Measurements from ENCODE around the gene PLD2.
"Not testable (repeated sequence)": the region's sequence is repeated elsewhere in the genome, so short reads cannot be mapped to it uniquely, and the experiment has no call there.

Gene PLD2

DNA sequence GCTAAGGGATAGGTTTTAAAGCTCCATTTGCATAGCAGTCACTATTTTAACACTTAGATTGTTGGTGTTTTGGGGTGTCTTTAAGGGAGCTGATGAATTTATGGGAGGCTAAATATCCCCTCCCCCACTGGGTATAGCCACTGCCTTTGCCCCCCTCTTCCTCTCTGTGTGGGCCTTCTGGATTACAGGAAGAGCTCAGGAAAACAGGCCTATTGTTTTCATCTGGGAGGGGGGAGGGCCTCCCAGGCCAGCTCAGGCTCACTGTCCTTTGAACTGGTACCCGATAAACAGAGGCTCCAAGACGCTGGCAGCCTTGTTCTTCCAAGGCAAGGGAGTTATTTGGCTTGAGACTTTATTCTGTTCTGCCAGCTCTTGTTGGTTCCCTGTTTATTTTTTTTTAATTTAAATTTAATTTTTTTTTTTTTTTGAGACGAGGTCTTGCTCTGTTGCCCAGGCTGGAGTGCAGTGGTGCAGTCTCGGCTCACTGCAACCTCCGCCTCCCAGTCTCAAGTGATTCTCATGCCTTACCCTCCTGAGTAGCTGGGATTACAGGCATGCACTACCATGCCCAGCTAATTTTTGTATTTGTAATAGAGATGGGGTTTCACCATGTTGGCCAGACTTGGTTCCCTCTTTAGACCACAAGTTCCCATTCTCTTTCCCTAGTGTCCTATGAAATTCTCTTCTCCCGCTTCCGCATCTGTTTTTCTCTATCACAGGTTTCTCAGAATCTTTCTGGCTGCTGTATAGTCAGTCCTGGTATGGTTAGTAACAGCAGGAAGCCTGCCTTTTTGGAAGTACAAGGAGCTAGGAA, 51.3 kb downstream of the PLD2 start:
- no peak for DNase-seq

DNA sequence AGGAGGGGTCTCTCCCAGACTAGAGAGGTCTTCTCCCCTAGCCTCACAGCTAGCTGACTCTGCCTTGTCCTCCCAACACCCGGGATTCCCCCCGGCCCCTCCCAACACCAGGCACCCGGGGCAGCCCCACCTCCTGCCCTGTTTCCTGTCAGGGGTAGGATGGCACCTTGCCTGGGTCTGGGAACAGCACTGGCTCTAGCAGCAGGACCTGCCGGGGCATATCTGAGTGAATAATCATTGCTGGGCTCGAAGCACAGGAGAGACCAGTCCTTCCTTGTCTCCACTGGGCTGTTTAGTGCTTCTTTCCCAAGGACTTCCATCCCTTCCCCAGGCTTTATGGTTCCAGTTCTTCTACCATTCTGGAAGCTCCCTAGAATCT, 51.9 kb downstream of the PLD2 start:
- DNase-seq, result no peak

DNA sequence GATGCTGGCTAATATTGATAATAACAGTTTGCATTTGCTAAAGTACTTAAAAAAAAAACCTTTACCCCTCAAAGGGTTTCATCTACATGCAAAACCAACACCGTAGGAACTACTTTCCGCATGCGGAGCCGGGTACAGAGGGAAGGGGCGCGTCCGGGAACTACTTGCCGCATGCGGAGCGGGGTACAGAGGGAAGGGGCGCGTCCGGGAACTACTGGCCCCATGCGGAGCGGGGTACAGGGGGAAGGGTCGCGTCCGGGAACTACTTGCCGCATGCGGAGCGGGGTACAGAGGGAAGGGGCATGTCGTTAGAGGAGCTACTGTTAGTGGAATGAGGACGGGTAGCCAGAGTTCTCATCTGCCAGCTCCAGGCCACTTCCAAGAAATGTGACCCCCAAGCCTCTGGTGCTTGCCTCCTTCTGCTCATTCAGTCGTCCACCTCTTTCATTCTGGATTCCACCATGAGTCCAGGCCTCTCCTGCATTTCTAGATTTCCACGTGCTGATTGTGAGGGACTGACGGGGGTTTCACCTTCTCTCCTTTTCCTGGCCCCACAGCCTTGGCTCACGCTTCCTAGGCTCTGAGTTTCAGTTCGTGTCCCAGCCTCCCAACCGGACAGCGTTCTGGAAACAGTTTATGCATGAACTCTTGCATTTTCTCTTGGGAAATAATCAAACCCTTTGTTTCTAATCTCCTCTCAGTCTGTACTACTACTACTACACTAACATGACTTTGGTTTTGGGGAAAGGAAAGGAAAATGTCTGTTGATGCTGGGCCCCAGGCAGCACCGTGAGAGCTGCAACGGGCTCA, 53.1 kb downstream of the PLD2 start:
- no peak for DNase-seq

DNA sequence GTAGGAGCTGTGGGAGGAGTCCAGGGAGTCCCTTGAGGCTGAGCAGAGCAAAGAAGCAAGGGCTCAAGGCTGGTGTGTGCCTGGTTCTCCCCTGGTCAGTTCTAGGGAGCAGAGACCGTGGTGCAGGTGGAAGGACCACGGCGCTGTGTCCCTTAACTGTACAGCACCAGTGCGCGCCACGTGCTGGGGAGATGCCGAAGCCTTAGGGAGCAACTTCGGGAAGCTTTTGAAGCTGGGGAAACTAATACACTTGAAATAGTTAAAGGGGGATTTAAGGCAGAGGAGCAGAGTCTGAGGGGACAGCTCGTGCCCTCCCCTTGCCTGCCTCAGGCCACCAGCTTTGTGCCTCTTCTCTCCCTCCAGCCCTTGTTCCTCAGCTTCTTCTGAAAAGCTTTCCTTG, 53.7 kb downstream of the PLD2 start:
- DNase-seq, result no peak

DNA sequence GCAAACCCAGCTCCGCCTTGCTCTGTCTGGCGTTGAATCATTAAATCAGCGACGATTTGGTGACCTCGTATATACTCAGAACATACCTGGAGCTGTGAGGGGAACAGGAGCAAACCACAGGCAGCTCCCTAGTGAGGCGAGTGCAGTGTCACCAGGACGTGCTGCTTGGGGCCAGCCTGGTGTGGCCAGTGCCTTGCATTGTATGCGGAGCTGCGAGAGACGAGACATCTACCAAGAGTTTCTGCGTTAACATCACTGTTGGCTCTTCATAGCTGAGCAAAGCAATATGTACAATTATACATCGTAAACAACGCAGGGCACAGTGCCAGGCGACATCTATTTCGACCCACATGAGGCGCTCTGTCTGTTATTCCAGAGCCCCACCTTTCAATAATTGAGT, 54.1 kb downstream of the PLD2 start:
- DNase-seq, result no peak

DNA sequence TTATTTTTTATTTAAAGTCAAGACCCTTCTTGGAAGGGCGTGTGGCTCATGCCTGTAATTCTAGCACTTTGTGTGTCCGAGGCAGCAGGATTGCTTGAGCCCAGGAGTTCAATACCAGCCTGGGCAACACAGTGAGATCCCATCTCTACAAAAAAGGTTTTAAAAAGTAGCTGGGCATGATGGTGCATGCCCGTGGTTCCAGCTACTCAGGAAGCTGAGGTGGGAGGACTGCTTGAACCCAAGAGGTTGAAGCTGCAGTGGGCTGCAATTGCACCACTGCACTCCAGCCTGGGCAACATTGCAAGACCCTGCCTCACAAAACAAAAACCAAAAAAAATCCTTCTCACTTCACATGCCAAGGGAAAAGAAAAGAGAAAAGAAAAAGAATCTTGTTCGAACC, 55.8 kb downstream of the PLD2 start:
- no peak for DNase-seq

DNA sequence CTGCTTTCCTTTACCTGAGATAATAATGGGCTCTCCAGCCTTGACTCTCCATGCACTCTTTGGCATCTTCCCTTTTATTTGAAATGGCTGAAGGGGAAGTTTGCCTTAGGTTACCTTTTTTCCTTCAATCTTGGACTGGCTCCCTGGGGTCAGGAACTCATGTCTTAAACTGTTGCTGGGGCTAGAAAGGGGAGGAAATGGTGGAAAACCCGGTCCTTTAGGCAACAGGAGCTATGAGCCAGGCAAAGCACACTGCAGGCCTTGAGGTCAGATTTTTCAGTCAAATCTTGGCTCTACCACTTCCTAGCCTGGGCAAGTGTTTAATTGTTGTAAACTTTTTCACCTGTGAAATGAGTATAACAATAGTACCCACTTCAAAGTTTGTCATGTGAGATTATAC, 56.4 kb downstream of the PLD2 start:
- DNase-seq, result no peak

DNA sequence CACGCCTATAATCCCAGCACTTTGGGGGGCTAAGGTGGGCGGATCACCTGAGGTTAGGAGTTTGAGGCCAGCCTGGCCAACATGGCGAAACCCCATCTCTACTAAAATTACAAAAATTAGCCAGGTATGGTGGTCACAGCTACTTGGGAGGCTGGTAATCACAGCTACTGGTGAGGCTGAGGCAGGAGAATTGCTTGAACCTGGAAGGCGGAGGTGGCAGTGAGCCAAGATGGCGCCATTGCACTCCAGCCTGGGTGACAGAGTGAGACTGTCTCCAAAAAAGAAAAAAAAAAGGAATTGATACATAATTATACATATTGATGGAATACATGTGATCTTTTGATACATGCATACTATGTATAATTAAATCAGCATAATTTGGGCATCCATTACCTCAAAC, 60.6 kb downstream of the PLD2 start:
- not testable (repeated sequence) for DNase-seq

DNA sequence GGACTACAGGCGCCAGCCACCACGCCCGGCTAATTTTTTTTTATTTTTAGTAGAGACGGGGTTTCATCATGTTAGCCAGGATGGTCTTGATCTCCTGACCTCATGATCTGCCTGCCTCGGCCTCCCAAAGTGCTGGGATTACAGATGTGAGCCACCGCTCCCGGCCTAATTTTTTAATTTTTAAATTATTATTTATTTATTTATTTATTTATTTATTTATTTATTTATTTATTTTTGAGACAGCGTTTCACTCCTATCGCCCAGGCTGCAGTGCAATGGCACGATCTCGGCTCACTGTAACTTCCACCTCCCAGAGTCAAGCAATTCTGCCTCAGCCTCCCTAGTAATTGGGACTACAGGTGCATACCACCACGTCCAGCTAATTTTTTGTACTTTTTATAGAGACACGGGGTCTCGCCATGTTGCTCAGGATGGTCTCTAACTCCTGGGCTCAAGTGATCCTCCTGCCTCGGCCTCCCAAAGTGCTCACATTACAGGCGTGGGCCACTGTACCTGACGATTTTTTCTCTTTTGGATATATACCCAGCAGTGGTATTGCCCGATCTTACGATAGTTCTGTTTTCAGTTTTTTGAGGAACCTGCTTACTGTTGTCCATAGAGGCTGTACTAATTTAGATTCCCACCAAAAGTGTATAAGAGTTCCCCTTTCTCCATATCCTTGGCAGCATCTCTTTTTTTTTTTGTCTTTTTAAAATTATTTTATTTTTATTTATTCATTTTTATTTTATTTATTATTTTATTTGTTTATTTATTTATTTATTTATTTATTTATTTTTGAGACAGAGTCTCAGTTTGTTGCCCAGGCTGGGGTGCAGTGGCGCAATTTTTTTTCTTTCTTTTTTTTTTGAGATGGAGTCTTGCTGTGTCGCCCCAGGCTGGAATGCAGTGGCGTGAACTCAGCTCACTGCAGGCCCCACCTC, 62.4 kb downstream of the PLD2 start:
- not testable (repeated sequence) for DNase-seq

DNA sequence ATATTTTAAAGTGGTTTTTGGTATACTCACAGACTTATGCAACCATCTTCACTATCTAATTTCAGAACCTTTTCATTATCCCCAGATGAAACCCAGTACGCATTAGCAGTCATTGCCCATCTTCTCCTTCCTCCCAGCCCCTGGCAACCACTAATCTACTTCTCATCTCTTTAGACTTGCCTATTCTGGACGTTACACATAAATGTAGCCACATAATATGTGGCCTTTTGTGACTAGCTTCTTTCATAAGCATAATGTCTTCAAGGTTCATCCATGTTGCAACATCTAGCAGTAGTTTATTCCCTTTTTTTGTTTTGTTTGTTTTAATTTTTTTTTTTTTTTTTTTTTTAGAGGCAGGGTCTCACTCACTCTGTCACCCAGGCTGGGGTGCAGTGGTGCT, 63.9 kb downstream of the PLD2 start:
- no peak for DNase-seq

DNA sequence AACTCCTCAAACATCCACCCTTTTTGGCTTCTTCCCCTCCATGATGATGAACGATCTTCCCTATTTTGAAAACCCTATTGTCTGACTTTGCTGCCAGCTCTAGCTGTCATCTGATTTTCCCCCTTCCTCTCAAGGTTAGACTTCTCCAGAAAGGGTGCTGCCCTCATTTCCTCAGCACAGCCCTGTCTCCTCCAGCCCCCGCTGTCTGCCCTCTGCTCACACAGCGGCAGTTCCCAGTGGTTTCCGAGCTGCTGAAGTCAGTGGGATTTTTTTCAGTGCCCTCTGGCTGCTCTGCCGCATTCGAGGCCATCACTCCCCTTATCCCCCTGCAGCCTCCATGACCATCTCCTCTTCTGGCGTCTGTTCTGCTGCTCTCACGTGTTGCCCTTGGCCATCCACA, 65.8 kb downstream of the PLD2 start:
- no peak for DNase-seq
